Measurements from ENCODE around the gene ROR2. TPM values are rescaled to one million over a fixed set of nuclear protein-coding genes. Genes with fewer than 3 reads are reported as not detected.

The ROR2 gene
- total and polyA plus RNA-seq, 2 of the 8 experiments (the other 6 are each of a cell fraction or from before 2014, with no cell fraction given) = 2.7 to 4.3 TPM

GRCh38 chr9:91868732-91869391 lies 81.2 kb downstream of the ROR2 start (continued):
- TF ChIP-seq CHD7 (IDR thresholded peaks at IDR 0.05; ENCODE audit: insufficient replicate concordance, low read length) (no peak), TCF12 (IDR thresholded peaks at IDR 0.05; ENCODE audit: low read depth, low read length) (no peak), YY1 (IDR thresholded peaks at IDR 0.05; ENCODE audit: low read depth, low read length) (no peak), SIN3A (conservative IDR thresholded peaks at IDR 0.05 in 1 of 2, IDR thresholded peaks at IDR 0.05 in 1 of 2; ENCODE audit: low read depth in 1 of 2, low read length in 2 of 2) (no peak), BCL11A (IDR thresholded peaks at IDR 0.05; ENCODE audit: low read depth in 2 of 2, low read length in 2 of 2) (no peak), ATF2 (IDR thresholded peaks at IDR 0.05; ENCODE audit: low read length) (no peak), BACH1 (IDR thresholded peaks at IDR 0.05; ENCODE audit: low read length) (no peak), SIRT6 (IDR thresholded peaks at IDR 0.05; ENCODE audit: low read length) (no peak), SP2 (IDR thresholded peaks at IDR 0.05; ENCODE audit: low read length) (no peak), JUN (IDR thresholded peaks at IDR 0.05; ENCODE audit: low read depth, low read length) (no peak)

All from H1 (cell line).